ENCODE results near the gene NTN1. TPM values are rescaled to one million over a fixed set of nuclear protein-coding genes. Genes with fewer than 3 reads are reported as not detected.

Gene NTN1
- total RNA-seq, 2 donors from 2014 or later, result 17.0 to 40.4 TPM

DNA sequence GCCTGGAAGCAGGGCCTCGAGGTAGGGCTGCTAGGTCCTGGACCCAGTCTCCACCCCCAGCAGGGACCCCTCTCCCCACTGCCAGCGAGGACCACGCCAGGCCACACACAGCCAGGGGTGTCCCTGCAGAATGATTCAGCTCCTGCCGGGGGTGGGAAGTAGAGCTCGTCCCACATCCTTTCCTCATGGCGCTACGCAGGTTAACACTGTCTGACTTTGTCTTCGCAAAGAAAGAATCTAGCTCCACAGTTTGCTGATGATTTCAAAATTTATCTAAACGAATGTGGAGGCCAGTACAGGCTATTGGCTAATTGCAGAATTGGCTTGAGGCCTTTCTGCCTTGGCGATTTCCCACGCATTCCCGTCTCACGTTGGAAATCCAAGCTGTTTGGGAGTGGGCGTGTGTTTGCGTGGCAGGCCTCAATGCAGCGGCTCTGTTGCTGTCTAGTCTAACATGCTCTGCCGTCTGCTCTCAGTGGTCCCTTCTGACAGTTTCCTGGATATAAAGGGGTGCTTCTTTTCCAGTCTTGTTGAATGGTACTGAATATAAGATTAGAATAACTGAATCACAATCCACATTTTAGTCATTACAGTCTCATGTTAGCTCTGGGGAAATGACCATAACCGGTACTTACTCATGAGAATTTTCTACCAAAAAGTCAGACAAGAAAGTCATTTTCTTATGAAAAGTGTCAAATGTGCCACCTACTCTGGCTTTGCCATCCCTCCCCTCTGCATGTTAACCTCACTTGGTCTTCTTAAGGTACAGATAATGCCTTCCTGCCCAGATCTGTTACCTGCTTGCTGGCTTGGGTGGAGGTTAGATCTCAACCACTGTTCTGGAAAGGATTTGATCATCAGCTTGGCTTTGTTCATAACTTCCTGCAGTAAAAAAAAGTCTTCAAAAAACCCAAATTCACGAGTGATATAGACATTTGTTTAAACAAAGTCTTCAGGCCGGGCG lies 252.4 kb downstream of the NTN1 start:
- Histone ChIP-seq H3K36me3 (ENCODE audit: control insufficient read depth, insufficient read depth, low read length) (no peaks in the 10 kb centered on the region), H3K9ac (ENCODE audit: extremely low read depth, low read length, poor library complexity, severe bottlenecking) (no peak overlapping the region), H3K9me3 (ENCODE audit: control insufficient read depth, low read length) (no peaks in the 10 kb centered on the region), H3K4me1 (ENCODE audit: control insufficient read depth, insufficient read depth, low read length) (no peaks in the 10 kb centered on the region), H3K27me3 (ENCODE audit: control insufficient read depth, insufficient read depth, low read length, poor library complexity, severe bottlenecking) (no peaks in the 10 kb centered on the region), H3K4me3 (ENCODE audit: low read length) (no peak overlapping the region), H3K27ac (ENCODE audit: low read depth, low read length) (peak overlapping the region; percentile 17)
- peak; percentile 43 for DNase-seq
- Mint-ChIP-seq H3K27me3 (ENCODE audit: insufficient read depth) (no peaks in the 10 kb centered on the region), H3K4me3 (no peak overlapping the region), H3K4me1 (peaks cover 2% of the 10 kb centered on the region), H3K9me3 (no peaks in the 10 kb centered on the region), H3K36me3 (ENCODE audit: low read depth) (no peaks in the 10 kb centered on the region), H3K27ac (no peak overlapping the region)
- TF ChIP-seq, protein P1, sequence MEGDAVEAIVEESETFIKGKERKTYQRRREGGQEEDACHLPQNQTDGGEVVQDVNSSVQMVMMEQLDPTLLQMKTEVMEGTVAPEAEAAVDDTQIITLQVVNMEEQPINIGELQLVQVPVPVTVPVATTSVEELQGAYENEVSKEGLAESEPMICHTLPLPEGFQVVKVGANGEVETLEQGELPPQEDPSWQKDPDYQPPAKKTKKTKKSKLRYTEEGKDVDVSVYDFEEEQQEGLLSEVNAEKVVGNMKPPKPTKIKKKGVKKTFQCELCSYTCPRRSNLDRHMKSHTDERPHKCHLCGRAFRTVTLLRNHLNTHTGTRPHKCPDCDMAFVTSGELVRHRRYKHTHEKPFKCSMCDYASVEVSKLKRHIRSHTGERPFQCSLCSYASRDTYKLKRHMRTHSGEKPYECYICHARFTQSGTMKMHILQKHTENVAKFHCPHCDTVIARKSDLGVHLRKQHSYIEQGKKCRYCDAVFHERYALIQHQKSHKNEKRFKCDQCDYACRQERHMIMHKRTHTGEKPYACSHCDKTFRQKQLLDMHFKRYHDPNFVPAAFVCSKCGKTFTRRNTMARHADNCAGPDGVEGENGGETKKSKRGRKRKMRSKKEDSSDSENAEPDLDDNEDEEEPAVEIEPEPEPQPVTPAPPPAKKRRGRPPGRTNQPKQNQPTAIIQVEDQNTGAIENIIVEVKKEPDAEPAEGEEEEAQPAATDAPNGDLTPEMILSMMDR (conservative IDR thresholded peaks at IDR 0.05), result no peak
- 90 to 93% methylated on average over 14 to 21 of the region's 21 CpGs for WGBS, 2 experiments (ENCODE audit: insufficient coverage in 1 of 2, insufficient read length in 1 of 2)

GRCh38 chr17:9274973-9275372 lies 253.7 kb downstream of the NTN1 start:
- H3K9me3 Mint-ChIP-seq, result no peaks in the 10 kb centered on the region
- TF ChIP-seq, protein P1 (conservative IDR thresholded peaks at IDR 0.05), result no peak
- H3K4me1 Mint-ChIP-seq, result peaks cover 2% of the 10 kb centered on the region

DNA sequence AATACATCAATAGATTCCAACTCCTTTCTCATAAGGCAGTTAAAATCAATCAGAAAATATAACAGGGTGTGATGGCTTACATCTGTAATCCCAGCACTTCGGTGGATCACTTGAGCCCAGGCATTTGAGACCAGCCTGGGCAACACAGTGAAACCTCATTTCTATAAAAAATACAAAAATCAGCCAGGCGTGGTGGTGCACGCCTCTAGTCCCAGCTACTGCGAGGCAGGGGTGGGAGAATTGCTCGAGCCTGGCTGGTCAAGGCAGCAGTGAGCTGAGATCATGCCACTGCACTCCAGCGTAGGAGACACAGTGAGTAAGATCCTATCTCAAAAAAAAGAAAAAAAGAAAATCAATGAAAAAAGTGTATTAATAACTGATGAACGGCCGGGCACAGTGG lies 258.6 kb downstream of the NTN1 start:
- Histone ChIP-seq H3K9ac (ENCODE audit: extremely low read depth, low read length, poor library complexity, severe bottlenecking) (no peak overlapping the region), H3K36me3 (ENCODE audit: control insufficient read depth, insufficient read depth, low read length) (no peaks in the 10 kb centered on the region), H3K27ac (ENCODE audit: low read depth, low read length) (no peak overlapping the region), H3K4me1 (ENCODE audit: control insufficient read depth, insufficient read depth, low read length) (no peaks in the 10 kb centered on the region), H3K4me3 (ENCODE audit: low read length) (no peak overlapping the region), H3K9me3 (ENCODE audit: control insufficient read depth, low read length) (no peaks in the 10 kb centered on the region), H3K27me3 (ENCODE audit: control insufficient read depth, insufficient read depth, low read length, poor library complexity, severe bottlenecking) (no peaks in the 10 kb centered on the region)
- no peaks in the 10 kb centered on the region for H3K9me3 Mint-ChIP-seq
- H3K27me3 Mint-ChIP-seq (ENCODE audit: insufficient read depth), result no peaks in the 10 kb centered on the region
- H3K36me3 Mint-ChIP-seq (ENCODE audit: low read depth), result no peaks in the 10 kb centered on the region
- H3K27ac Mint-ChIP-seq, result no peak overlapping the region
- TF ChIP-seq, protein P1 (conservative IDR thresholded peaks at IDR 0.05), result no peak
- DNase-seq, result peak; percentile 14
- peaks cover 7% of the 10 kb centered on the region for H3K4me1 Mint-ChIP-seq
- H3K4me3 Mint-ChIP-seq, result no peak overlapping the region
- WGBS, 2 experiments (ENCODE audit: insufficient coverage in 1 of 2, insufficient read length in 1 of 2), result 91 to 96% methylated on average over 7 to 8 of the region's 8 CpGs

More at GRCh38 chr17:9274973-9275372, 253.7 kb downstream of the NTN1 start:
- WGBS, 2 experiments (ENCODE audit: insufficient coverage in 1 of 2, insufficient read length in 1 of 2), result 95 to 100% methylated on average over 5 to 9 of the region's 9 CpGs
- H3K36me3 Mint-ChIP-seq (ENCODE audit: low read depth), result no peaks in the 10 kb centered on the region
- Histone ChIP-seq H3K4me3 (ENCODE audit: low read length) (no peak overlapping the region), H3K9ac (ENCODE audit: extremely low read depth, low read length, poor library complexity, severe bottlenecking) (no peak overlapping the region), H3K4me1 (ENCODE audit: control insufficient read depth, insufficient read depth, low read length) (no peaks in the 10 kb centered on the region), H3K27me3 (ENCODE audit: control insufficient read depth, insufficient read depth, low read length, poor library complexity, severe bottlenecking) (no peaks in the 10 kb centered on the region), H3K9me3 (ENCODE audit: control insufficient read depth, low read length) (no peaks in the 10 kb centered on the region), H3K36me3 (ENCODE audit: control insufficient read depth, insufficient read depth, low read length) (no peaks in the 10 kb centered on the region), H3K27ac (ENCODE audit: low read depth, low read length) (no peak overlapping the region)
- DNase-seq, result no peak
- no peak overlapping the region for H3K27ac Mint-ChIP-seq
- H3K4me3 Mint-ChIP-seq, result no peak overlapping the region
- no peaks in the 10 kb centered on the region for H3K27me3 Mint-ChIP-seq (ENCODE audit: insufficient read depth)
